Large intestine (tissue), 3 donors: ENCODE measurements around the gene CDX1. TPM values are rescaled to one million over a fixed set of nuclear protein-coding genes. Genes with fewer than 3 reads are reported as not detected.

ENCODE experiments used
- DNase-seq, 2 donors: peaks; one replicate each; pipeline versions ENCODE4 v3.0.0 to v3.0.0-alpha.2; 2013
- H3K27ac ChIP-seq: one replicate; pipeline ENCODE4 v1.5.1; 2013; ENCODE audit warnings: low read length
- H3K27me3 ChIP-seq: 2 replicates; pipeline ENCODE4 v1.6.1; 2013; ENCODE audit warnings: low read length; ENCODE audit not compliant: control insufficient read depth, insufficient read depth
- H3K36me3 ChIP-seq: 2 replicates; pipeline ENCODE4 v1.6.1; 2013; ENCODE audit warnings: low read length; ENCODE audit not compliant: control insufficient read depth, insufficient read depth
- H3K4me1 ChIP-seq: one replicate; pipeline ENCODE4 v1.6.1; 2013; ENCODE audit warnings: low read length; ENCODE audit not compliant: control insufficient read depth, insufficient read depth
- H3K4me3 ChIP-seq: one replicate; pipeline ENCODE4 v1.5.1; 2013; ENCODE audit warnings: low read length
- H3K9me3 ChIP-seq: one replicate; pipeline ENCODE4 v1.6.1; 2013; ENCODE audit warnings: mild to moderate bottlenecking, low read depth, low read length, moderate library complexity; ENCODE audit not compliant: control insufficient read depth
- WGBS: methylation state at CpG from one replicate; pipeline ENCODE4 v1.1.5; 2013; ENCODE audit warnings: low lambda C conversion rate; ENCODE audit not compliant: insufficient coverage; 5-methylcytosine and 5-hydroxymethylcytosine counted together
- polyA plus RNA-seq: library from polyadenylated mRNA; unstranded; fragments of 120-200 nt; gene quantifications from one replicate; pipeline ENCODE4 v1.2.1, GENCODE V29; 2013

The CDX1 gene
- polyA plus RNA-seq, 1 donor, result 196 TPM

GRCh38 chr5:150130493-150130922, 36.1 kb upstream of the CDX1 start:
- no peak overlapping the region for H3K4me3 ChIP-seq
- H3K27me3 ChIP-seq, result no peaks in the 10 kb centered on the region
- H3K9me3 ChIP-seq, result no peaks in the 10 kb centered on the region
- peaks cover 6% of the 10 kb centered on the region for H3K4me1 ChIP-seq
- H3K27ac ChIP-seq, result no peak overlapping the region
- H3K36me3 ChIP-seq, result peaks cover 12% of the 10 kb centered on the region
- no CpG with 5 or more reads among the region's 8 CpGs for WGBS
- DNase-seq, result no peak

- H3K36me3 ChIP-seq, result peaks cover 12% of the 10 kb centered on the region
- DNase-seq, result no peak
- no peak overlapping the region for H3K27ac ChIP-seq
- H3K9me3 ChIP-seq, result no peaks in the 10 kb centered on the region
- no peak overlapping the region for H3K4me3 ChIP-seq
- H3K4me1 ChIP-seq, result peaks cover 6% of the 10 kb centered on the region
- WGBS, result 94% methylated on average over 2 of the region's 4 CpGs
- no peaks in the 10 kb centered on the region for H3K27me3 ChIP-seq
Observed at GRCh38 chr5:150131461-150131860, 35.1 kb upstream of the CDX1 start.

GRCh38 chr5:150131978-150132694, 34.4 kb upstream of the CDX1 start:
- peaks cover 8% of the 10 kb centered on the region for H3K4me1 ChIP-seq
- no peak overlapping the region for H3K27ac ChIP-seq
- DNase-seq, result no peak
- no peaks in the 10 kb centered on the region for H3K9me3 ChIP-seq
- H3K27me3 ChIP-seq, result no peaks in the 10 kb centered on the region
- no CpG with 5 or more reads among the region's 12 CpGs for WGBS
- no peak overlapping the region for H3K4me3 ChIP-seq
- H3K36me3 ChIP-seq, result peaks cover 12% of the 10 kb centered on the region

GRCh38 chr5:150132740-150133139, 33.8 kb upstream of the CDX1 start:
- Histone ChIP-seq H3K36me3 (peaks cover 12% of the 10 kb centered on the region), H3K27me3 (no peaks in the 10 kb centered on the region), H3K9me3 (no peaks in the 10 kb centered on the region), H3K27ac (no peak overlapping the region), H3K4me1 (peaks cover 14% of the 10 kb centered on the region), H3K4me3 (no peak overlapping the region)
- DNase-seq, result no peak
- no CpG with 5 or more reads among the region's 22 CpGs for WGBS

GRCh38 chr5:150133581-150134197, 32.9 kb upstream of the CDX1 start:
- Histone ChIP-seq H3K36me3 (peaks cover 5% of the 10 kb centered on the region), H3K4me3 (no peak overlapping the region), H3K27me3 (no peaks in the 10 kb centered on the region), H3K9me3 (no peaks in the 10 kb centered on the region), H3K4me1 (peaks cover 23% of the 10 kb centered on the region), H3K27ac (no peak overlapping the region)
- no CpG with 5 or more reads among the region's 16 CpGs for WGBS
- DNase-seq, result no peak

GRCh38 chr5:150134198-150134588, 32.4 kb upstream of the CDX1 start:
- Histone ChIP-seq H3K27me3 (no peaks in the 10 kb centered on the region), H3K36me3 (peaks cover 5% of the 10 kb centered on the region), H3K4me1 (peaks cover 29% of the 10 kb centered on the region), H3K4me3 (no peak overlapping the region), H3K27ac (no peak overlapping the region), H3K9me3 (no peaks in the 10 kb centered on the region)
- no peak for DNase-seq
- 60% methylated on average over 1 of the region's 7 CpGs for WGBS

- no CpG with 5 or more reads among the region's 21 CpGs for whole genome bisulfite sequencing
- Histone ChIP-seq H3K4me1 (peaks cover 31% of the 10 kb centered on the region), H3K9me3 (no peaks in the 10 kb centered on the region), H3K27ac (no peak overlapping the region), H3K4me3 (no peak overlapping the region), H3K27me3 (no peaks in the 10 kb centered on the region), H3K36me3 (peaks cover 2% of the 10 kb centered on the region)
- DNase-seq, result no peak
Observed at GRCh38 chr5:150135557-150136304, 30.8 kb upstream of the CDX1 start.

- Histone ChIP-seq H3K4me1 (peaks cover 37% of the 10 kb centered on the region), H3K27ac (no peak overlapping the region), H3K36me3 (peaks cover 2% of the 10 kb centered on the region), H3K9me3 (no peaks in the 10 kb centered on the region), H3K4me3 (no peak overlapping the region), H3K27me3 (no peaks in the 10 kb centered on the region)
- no peak for DNase-seq
- WGBS, result no CpG with 5 or more reads among the region's 16 CpGs
Observed at GRCh38 chr5:150136305-150137167, 30.0 kb upstream of the CDX1 start.

- no peaks in the 10 kb centered on the region for H3K9me3 ChIP-seq
- no peak for DNase-seq
- H3K27me3 ChIP-seq, result no peaks in the 10 kb centered on the region
- peak overlapping the region; percentile 49 for H3K27ac ChIP-seq
- no peak overlapping the region for H3K4me3 ChIP-seq
- peaks cover 46% of the 10 kb centered on the region for H3K4me1 ChIP-seq
- no CpG with 5 or more reads among the region's 12 CpGs for WGBS
- peaks cover 2% of the 10 kb centered on the region for H3K36me3 ChIP-seq
Observed at GRCh38 chr5:150137168-150137957, 29.2 kb upstream of the CDX1 start.
